Measurements from ENCODE around the gene POLR3C. TPM values are rescaled to one million over a fixed set of nuclear protein-coding genes. Genes with fewer than 3 reads are reported as not detected.

POLR3C gene
- total RNA-seq, result 10 to 100 TPM; 32.3 to 32.5 TPM

GRCh38 chr1:145823565-145824498 lies at the start of gene POLR3C, which contains the start of gene RNF115:
Gene POLR3C (plus strand): TSS chr1:145824200. CDS start chr1:145825777, 1,577 bp downstream.
Gene RNF115 (minus strand): TSS chr1:145824095. CDS start chr1:145823873, 222 bp downstream.

GRCh38 chr1:145845514-145846161 lies 21.6 kb downstream of the POLR3C start, which contains the start of gene NUDT17:
Gene NUDT17 (plus strand): TSS chr1:145845630. CDS start chr1:145845641, 11 bp downstream.

GRCh38 chr1:145858901-145859490 lies 35.0 kb downstream of the POLR3C start, which contains the start of gene PIAS3:
Gene PIAS3 (minus strand): TSS chr1:145859081. CDS start chr1:145858990, 91 bp downstream.

GRCh38 chr1:145885738-145886287 lies 61.8 kb downstream of the POLR3C start, which contains the start of gene ANKRD35:
Gene ANKRD35 (minus strand): TSS chr1:145885866. CDS start chr1:145885758, 108 bp downstream.

Small RNA genes lying within 50 kb of the gene (microRNA-seq; reads per million reads assigned to microRNA genes)
- not detected for gene MIR6736 (ENCODE audit: borderline microRNAs expressed, borderline replicate concordance)

Other genes with a start within 250 kb of the POLR3C start
- gene GPR89A, start 216.2 kb upstream of the POLR3C start, total RNA-seq, result 10 to 100 TPM; 30.8 to 33.4 TPM
- gene PDZK1, start 116.8 kb upstream of the POLR3C start, total RNA-seq, result under 1 TPM; 0.25 to 0.29 TPM
- under 1 TPM in 1 of 2 experiments, not detected in 1; 0.10 TPM for gene CD160, start 104.7 kb upstream of the POLR3C start, total RNA-seq
- gene RNF115, start 105 bp upstream of the POLR3C start, total RNA-seq, result 10 to 100 TPM; 14.3 to 15.6 TPM
- 1 to 10 TPM; 2.8 to 3.9 TPM for gene NUDT17, start 21.4 kb downstream of the POLR3C start, total RNA-seq
- gene PIAS3, start 34.9 kb downstream of the POLR3C start, total RNA-seq, result 10 to 100 TPM; 15.9 to 16.8 TPM
- gene ANKRD35, start 61.7 kb downstream of the POLR3C start, total RNA-seq, result under 1 TPM in 1 of 2 experiments, not detected in 1; 0.10 TPM
- gene ITGA10, start 85.8 kb downstream of the POLR3C start, total RNA-seq, result 1 to 10 TPM; 1.1 to 1.4 TPM
- gene PEX11B, start 94.5 kb downstream of the POLR3C start, total RNA-seq, result 10 to 100 TPM; 34.1 to 35.4 TPM
- gene RBM8A, start 103.3 kb downstream of the POLR3C start, total RNA-seq, result 100 to 1,000 TPM; 162 to 169 TPM
- 10 to 100 TPM; 56.5 TPM for gene LIX1L, start 133.8 kb downstream of the POLR3C start, total RNA-seq
- gene ANKRD34A, start 140.4 kb downstream of the POLR3C start, total RNA-seq, result 1 to 10 TPM; 3.2 to 3.8 TPM
- 10 to 100 TPM; 26.8 to 27.8 TPM for gene POLR3GL, start 140.5 kb downstream of the POLR3C start, total RNA-seq
- gene TXNIP, start 172.4 kb downstream of the POLR3C start, total RNA-seq, result 100 to 1,000 TPM; 461 to 468 TPM
- not detected for gene HJV, start 197.5 kb downstream of the POLR3C start, total RNA-seq

Measured in activated naive CD4-positive, alpha-beta T cell treated with anti-CD3 and anti-CD28 coated beads, Interleukin-2, amount 10 ng/mL, durations not matched to agents 5 hours and 36 hours (primary cell).